Measurements from ENCODE around the gene ZRANB2.

DNA sequence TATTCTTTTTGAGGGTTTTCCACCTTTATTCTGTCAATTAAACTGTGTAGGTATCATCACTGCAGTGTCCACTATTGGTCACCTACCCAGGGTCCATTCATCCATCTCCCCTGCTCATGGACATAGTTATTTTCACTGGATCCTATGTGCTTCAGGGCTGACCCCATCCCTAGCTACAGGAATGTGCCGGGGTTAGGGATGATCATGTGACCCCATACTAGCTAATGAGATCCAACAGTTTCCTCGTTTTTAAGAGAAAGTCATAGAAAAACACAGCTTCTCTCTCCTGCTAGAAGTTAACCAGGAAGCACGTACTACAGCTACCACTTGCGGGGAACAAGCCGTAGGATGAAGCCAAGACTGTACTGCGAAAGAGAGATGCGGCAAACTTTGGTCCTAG is 52.8 kb downstream of the ZRANB2 start:
- TF ChIP-seq CTCF (conservative IDR thresholded peaks at IDR 0.05; ENCODE audit: low read depth, low read length) (no peak), EZH2 (IDR thresholded peaks at IDR 0.05; ENCODE audit: borderline replicate concordance, low read depth, low read length, poor library complexity, severe bottlenecking) (no peak)
